ENCODE data around the gene PORCN.

Gene PORCN

GRCh38 chrX:48489296-48489695 lies 19.5 kb upstream of the PORCN start:
- TF ChIP-seq CTCF (IDR thresholded peaks at IDR 0.05) = no peak

GRCh38 chrX:48489892-48490291 lies 18.9 kb upstream of the PORCN start:
- no peak for TF ChIP-seq CTCF (IDR thresholded peaks at IDR 0.05)

- TF ChIP-seq CTCF (IDR thresholded peaks at IDR 0.05) = no peak
Observed at GRCh38 chrX:48490661-48491060, 18.1 kb upstream of the PORCN start.

- no peak for TF ChIP-seq CTCF (IDR thresholded peaks at IDR 0.05)
Observed at GRCh38 chrX:48491809-48492208, 17.0 kb upstream of the PORCN start.

- TF ChIP-seq CTCF (IDR thresholded peaks at IDR 0.05) = no peak
Observed at GRCh38 chrX:48492293-48492910, 16.4 kb upstream of the PORCN start.

GRCh38 chrX:48493890-48494364 lies 14.9 kb upstream of the PORCN start:
- TF ChIP-seq CTCF (IDR thresholded peaks at IDR 0.05) = peak; percentile 30; the same call in 1 of the 2 replicates

- no peak for TF ChIP-seq CTCF (IDR thresholded peaks at IDR 0.05)
Observed at GRCh38 chrX:48496660-48497059, 12.1 kb upstream of the PORCN start.

GRCh38 chrX:48497871-48498270 lies 10.9 kb upstream of the PORCN start:
- no peak for TF ChIP-seq CTCF (IDR thresholded peaks at IDR 0.05)
